OCI-LY7 (cell line): ENCODE data around the gene MAN1C1. TPM values are rescaled to one million over a fixed set of nuclear protein-coding genes. Genes with fewer than 3 reads are reported as not detected.

Experiments used
- BruUV-seq: library from RNA; stranded (reverse); fragments of 400-500 nt; replicated peaks from 2 replicates; lab custom pipeline; 2021; lab: Mats Ljungman, UMichigan
- CTCF ChIA-PET: fragments of 300-600 bp; sonication (Branson Sonifier 250); formaldehyde crosslinking; loops from one replicate; lab custom pipeline; 2022; ENCODE audit warnings: antibody characterized with exemption; ENCODE audit not compliant: unreplicated experiment; lab: Charles Lee
- POLR2A ChIA-PET: fragments of 300-600 bp; sonication (Branson Sonifier 250); formaldehyde crosslinking; loops from one replicate; lab custom pipeline; 2022; ENCODE audit warnings: antibody characterized with exemption; lab: Charles Lee
- DNase-seq: peaks from one replicate; pipeline ENCODE4 v3.0.0-alpha.2; 2015; ENCODE audit warnings: low spot score
- H2AFZ ChIP-seq: fragments of 200-600 bp; sonication (generic), shearing (Covaris generic); 2 replicates; pipeline ENCODE4 v1.6.1; 2014; ENCODE audit warnings: mild to moderate bottlenecking, antibody characterized with exemption, low read length, moderate library complexity
- H3K27ac ChIP-seq: fragments of 200-600 bp; sonication (generic); 2 replicates; pipeline ENCODE4 v1.5.1; 2014; ENCODE audit warnings: mixed run types, low read depth, mild to moderate bottlenecking, moderate library complexity, low read length, inconsistent platforms; ENCODE audit not compliant: poor library complexity, severe bottlenecking
- H3K36me3 ChIP-seq: fragments of 200-600 bp; sonication (generic); 2 replicates; pipeline ENCODE4 v1.6.1; 2014; ENCODE audit warnings: mild to moderate bottlenecking, antibody characterized with exemption, low read length, moderate library complexity, mixed read lengths; ENCODE audit not compliant: insufficient read depth
- H3K4me1 ChIP-seq: fragments of 200-600 bp; sonication (generic); 2 replicates; pipeline ENCODE4 v1.5.1; 2014; ENCODE audit warnings: mild to moderate bottlenecking, low read length; ENCODE audit not compliant: insufficient read depth, poor library complexity, severe bottlenecking
- H3K4me2 ChIP-seq: fragments of 200-600 bp; sonication (generic); 2 replicates; pipeline ENCODE4 v1.6.1; 2014; ENCODE audit warnings: mild to moderate bottlenecking, low read length
- H3K4me3 ChIP-seq: fragments of 200-600 bp; sonication (generic); 2 replicates; pipeline ENCODE4 v1.5.1; 2014; ENCODE audit warnings: mild to moderate bottlenecking, low read depth, low read length; ENCODE audit not compliant: poor library complexity, severe bottlenecking
- H3K79me2 ChIP-seq: fragments of 200-600 bp; sonication (generic); 2 replicates; pipeline ENCODE4 v1.6.1; 2016; ENCODE audit warnings: low read depth, mild to moderate bottlenecking, low read length, moderate library complexity, mixed read lengths; ENCODE audit not compliant: insufficient read depth
- H3K9me2 ChIP-seq: fragments of 200-600 bp; sonication (generic); 2 replicates; pipeline ENCODE4 v1.6.1; 2016; ENCODE audit warnings: mild to moderate bottlenecking, low read length, mixed read lengths; ENCODE audit not compliant: insufficient read depth
- H3K9me3 ChIP-seq: fragments of 200-600 bp; sonication (generic); 2 replicates; pipeline ENCODE4 v1.6.1; 2014; ENCODE audit warnings: mild to moderate bottlenecking, mixed run types, low read length, mixed read lengths
- H4K20me1 ChIP-seq: fragments of 200-600 bp; sonication (generic); 2 replicates; pipeline ENCODE4 v1.6.1; 2014; ENCODE audit warnings: mild to moderate bottlenecking, antibody characterized with exemption, low read length, moderate library complexity, mixed read lengths; ENCODE audit not compliant: insufficient read depth
- EZH2phosphoT487 ChIP-seq: fragments of 200-600 bp; sonication (generic); IDR thresholded peaks from 2 replicates; pipeline ENCODE4 v1.6.1; 2018; ENCODE audit warnings: low read depth, borderline replicate concordance, mild to moderate bottlenecking, mixed run types, antibody characterized with exemption, low read length, moderate library complexity, mixed read lengths
- intact Hi-C: fragments of 100-400 bp; cut with micrococcal nuclease; formaldehyde crosslinking; loops from one replicate; pipeline ENCODE4 v1.10.0; 2022; ENCODE audit not compliant: unreplicated experiment
- total RNA-seq, 2 experiments: library from RNA; depleted of rRNA in 1 of 2; stranded (reverse); fragments of >200 nt in 1 of 2; shearing (Covaris generic) in 1 of 2; gene quantifications; 2 replicates each; pipeline ENCODE4 v1.2.3, GENCODE V29; 2014 to 2022
- TF ChIP-seq, protein P1 (sequence below): fragments of 200-600 bp; sonication (generic); conservative IDR thresholded peaks from 2 replicates; pipeline ENCODE4 v1.5.1; 2014; ENCODE audit warnings: mild to moderate bottlenecking, antibody characterized with exemption, low read length, moderate library complexity, mixed read lengths

MAN1C1 gene
- total RNA-seq, 2 experiments from 2014 or later: 3.0 to 4.9 TPM

DNA sequence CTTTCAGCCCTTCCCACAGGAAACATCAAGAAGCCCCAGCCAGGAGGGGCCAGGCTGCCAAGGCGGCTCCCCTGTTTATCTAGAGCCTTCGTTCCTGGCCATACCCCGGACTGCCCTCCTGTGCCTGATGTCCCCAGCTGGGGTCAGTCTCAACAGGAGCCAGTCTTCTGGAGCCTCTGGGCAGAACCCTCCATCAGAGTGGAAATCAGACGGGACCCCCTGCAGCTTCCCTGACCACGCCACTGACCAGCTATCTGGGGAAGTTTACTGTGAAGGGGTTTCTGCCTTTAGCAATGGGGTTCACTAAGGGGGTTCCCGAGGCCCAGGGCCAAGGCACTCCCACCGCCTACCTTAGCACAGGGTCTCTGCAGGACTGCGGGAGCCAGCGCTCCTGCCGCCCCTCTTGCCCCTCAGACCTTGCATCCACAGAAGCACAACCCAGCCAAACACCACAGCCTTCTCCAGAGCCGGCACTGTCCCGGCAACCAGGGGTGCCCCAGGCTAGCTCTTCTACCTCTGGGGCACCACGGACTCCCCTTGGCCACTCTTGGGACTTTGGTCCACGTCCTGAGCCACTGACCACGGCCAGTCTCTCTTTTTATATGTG is 199.6 kb downstream of the MAN1C1 start:
- Histone ChIP-seq H3K9me2 (no peaks in the 10 kb centered on the region), H3K79me2 (peaks cover 2% of the 10 kb centered on the region; the same call in 1 of the 2 replicates), H3K36me3 (no peaks in the 10 kb centered on the region), H3K4me3 (no peak overlapping the region), H3K27ac (no peak overlapping the region), H2AFZ (no peak overlapping the region), H4K20me1 (no peaks in the 10 kb centered on the region), H3K4me2 (no peak overlapping the region), H3K4me1 (peaks cover 20% of the 10 kb centered on the region), H3K9me3 (no peaks in the 10 kb centered on the region)
- TSS peak; percentile 33 for BruUV-seq
- TF ChIP-seq, protein P1, sequence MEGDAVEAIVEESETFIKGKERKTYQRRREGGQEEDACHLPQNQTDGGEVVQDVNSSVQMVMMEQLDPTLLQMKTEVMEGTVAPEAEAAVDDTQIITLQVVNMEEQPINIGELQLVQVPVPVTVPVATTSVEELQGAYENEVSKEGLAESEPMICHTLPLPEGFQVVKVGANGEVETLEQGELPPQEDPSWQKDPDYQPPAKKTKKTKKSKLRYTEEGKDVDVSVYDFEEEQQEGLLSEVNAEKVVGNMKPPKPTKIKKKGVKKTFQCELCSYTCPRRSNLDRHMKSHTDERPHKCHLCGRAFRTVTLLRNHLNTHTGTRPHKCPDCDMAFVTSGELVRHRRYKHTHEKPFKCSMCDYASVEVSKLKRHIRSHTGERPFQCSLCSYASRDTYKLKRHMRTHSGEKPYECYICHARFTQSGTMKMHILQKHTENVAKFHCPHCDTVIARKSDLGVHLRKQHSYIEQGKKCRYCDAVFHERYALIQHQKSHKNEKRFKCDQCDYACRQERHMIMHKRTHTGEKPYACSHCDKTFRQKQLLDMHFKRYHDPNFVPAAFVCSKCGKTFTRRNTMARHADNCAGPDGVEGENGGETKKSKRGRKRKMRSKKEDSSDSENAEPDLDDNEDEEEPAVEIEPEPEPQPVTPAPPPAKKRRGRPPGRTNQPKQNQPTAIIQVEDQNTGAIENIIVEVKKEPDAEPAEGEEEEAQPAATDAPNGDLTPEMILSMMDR: no peak
- no peak for TF ChIP-seq EZH2phosphoT487
- no peak for DNase-seq
- POLR2A ChIA-PET: interaction anchor here (0.6 kb wide), 1 partner anchor 192 kb away, joined by 3 read pairs; no protein-coding TSS in a partner anchor
- CTCF ChIA-PET: no interaction called here
- intact Hi-C loops: no loop called here

DNA sequence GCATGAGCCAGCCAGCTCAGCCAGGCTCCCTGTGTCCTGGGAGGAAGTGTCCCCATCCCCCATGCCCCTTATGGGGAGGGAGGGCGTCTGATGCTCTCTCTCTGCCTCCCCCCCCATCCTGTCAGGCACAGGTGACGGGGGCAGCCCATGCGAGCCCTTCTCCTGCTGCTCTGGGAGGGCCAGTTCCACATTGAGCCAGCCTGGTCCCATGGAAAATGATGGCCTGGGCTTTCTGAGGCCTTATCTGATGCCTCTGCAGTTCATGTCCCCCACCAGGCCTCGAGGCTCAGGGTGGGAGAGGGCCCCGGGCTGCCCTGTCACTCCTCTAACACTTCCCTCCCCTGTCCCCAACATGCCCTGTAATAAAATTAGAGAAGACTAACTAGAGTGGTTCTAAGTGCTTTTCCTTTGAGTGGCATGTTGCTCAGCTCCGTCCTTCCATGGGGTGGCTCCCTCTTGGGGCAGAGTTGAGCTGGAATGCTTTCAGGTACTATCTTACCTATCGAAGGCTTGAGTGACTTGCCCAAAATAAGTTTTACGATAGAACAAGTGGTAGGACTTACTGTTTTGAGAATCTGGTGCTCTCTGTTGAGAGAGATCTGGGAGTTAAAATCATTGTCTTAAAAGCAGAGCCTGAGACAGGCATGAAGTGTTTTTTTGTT is 201.4 kb downstream of the MAN1C1 start:
- TF ChIP-seq, protein P1: peak; percentile 61
- TF ChIP-seq EZH2phosphoT487: no peak
- no TSS peak for BruUV-seq
- Histone ChIP-seq H3K27ac (no peak overlapping the region), H3K4me3 (no peak overlapping the region), H2AFZ (no peak overlapping the region), H4K20me1 (no peaks in the 10 kb centered on the region), H3K79me2 (peaks cover 12% of the 10 kb centered on the region; the same call in 1 of the 2 replicates), H3K9me3 (no peaks in the 10 kb centered on the region), H3K9me2 (no peaks in the 10 kb centered on the region), H3K36me3 (no peaks in the 10 kb centered on the region), H3K4me1 (peaks cover 30% of the 10 kb centered on the region), H3K4me2 (peak overlapping the region; percentile 74; the same call in 1 of the 2 replicates)
- ChIA-PET POLR2A (interaction anchor here (0.6 to 1.3 kb wide), 2 partner anchors 15 to 233 kb away, joined by 3 to 4 read pairs; no protein-coding TSS in a partner anchor), CTCF (no interaction called here)
- intact Hi-C loops: no loop called here
- no peak for DNase-seq

DNA sequence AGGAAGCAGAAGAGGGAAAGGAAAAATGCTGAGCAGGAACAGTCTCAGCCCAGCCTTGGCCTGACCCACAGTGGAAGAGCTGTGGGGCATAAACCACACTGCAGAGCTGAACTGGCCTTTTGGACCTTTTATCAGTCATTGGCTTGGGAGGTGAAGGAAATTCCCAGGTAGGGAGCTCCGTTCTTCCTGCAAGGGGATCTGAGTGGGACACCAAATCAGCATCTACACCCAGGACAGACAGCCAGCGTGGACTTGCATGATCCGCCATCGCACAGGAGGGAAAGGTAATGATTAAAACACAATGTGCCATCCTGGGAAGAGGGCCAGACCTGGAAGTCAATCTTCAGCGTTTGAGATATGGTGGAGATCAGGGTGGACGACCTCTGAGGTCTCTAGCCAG is 202.0 kb downstream of the MAN1C1 start:
- CTCF ChIA-PET: no interaction called here
- BruUV-seq: no TSS peak
- POLR2A ChIA-PET: interaction anchor here (1.3 to 1.8 kb wide), 2 partner anchors 9 to 15 kb away, joined by 3 to 6 read pairs; no protein-coding TSS in a partner anchor
- Histone ChIP-seq H2AFZ (0 out of 2 replicates have a peak overlapping the region, but pooled peaks have one; percentile 53), H3K27ac (no peak overlapping the region), H3K79me2 (peaks cover 12% of the 10 kb centered on the region; the same call in 1 of the 2 replicates), H3K9me3 (no peaks in the 10 kb centered on the region), H3K9me2 (no peaks in the 10 kb centered on the region), H3K4me1 (peaks cover 30% of the 10 kb centered on the region), H3K4me3 (peak overlapping the region; percentile 84), H3K4me2 (peak overlapping the region; percentile 74), H3K36me3 (no peaks in the 10 kb centered on the region), H4K20me1 (no peaks in the 10 kb centered on the region)
- TF ChIP-seq EZH2phosphoT487: no peak
- TF ChIP-seq, protein P1: no peak
- intact Hi-C loops: no loop called here
- DNase-seq: no peak
